Pancreas (tissue), 10 donors: ENCODE data around the gene APOL2. TPM values are rescaled to one million over a fixed set of nuclear protein-coding genes. Genes with fewer than 3 reads are reported as not detected.

Experiments used
- ATAC-seq, 4 donors: fragments of 200-7000 bp; cut with Tn5 transposase; one replicate each; pipeline versions ENCODE4 v1.8.0 to v1.9.1; 2020; ENCODE audit warnings: mild to moderate bottlenecking in 4 of 4, moderate library complexity in 4 of 4
- DNase-seq, 6 donors: peaks; one replicate each; pipeline ENCODE4 v3.0.0-alpha.2; 2020
- FAIRE-seq: peaks from 2 replicates; lab custom pipeline; 2012; peaks lifted over from hg19 to GRCh38; lab: Jason Lieb, UNC
- H3K27ac ChIP-seq, 4 donors: fragments of 200-600 bp; sonication (generic); 1 replicate in 3 of 4; 2 replicates in 1 of 4; pipeline versions ENCODE4 v1.5.0 to v1.8.0; 2020
- H3K27me3 ChIP-seq, 4 donors: fragments of 200-600 bp; one replicate each; pipeline ENCODE4 v1.8.0; 2021
- H3K36me3 ChIP-seq, 3 donors: fragments of 200-600 bp; sonication (generic) in 1 of 3; one replicate each; pipeline versions ENCODE4 v1.5.0 to v1.8.0; 2020 to 2021
- H3K4me1 ChIP-seq, 3 donors: fragments of 200-600 bp; one replicate each; pipeline ENCODE4 v1.8.0; 2021
- H3K4me3 ChIP-seq, 4 donors: fragments of 200-600 bp; sonication (generic) in 2 of 4; one replicate each; pipeline versions ENCODE4 v1.5.0 to v1.8.0; 2020 to 2021
- H3K9me3 ChIP-seq, 4 donors: fragments of 200-600 bp; one replicate each; pipeline ENCODE4 v1.8.0; 2021
- CTCF ChIP-seq, 4 donors: fragments of 200-600 bp; sonication (generic) in 3 of 4; IDR thresholded peaks; one replicate each; pipeline versions ENCODE4 v1.5.0 to v1.8.0; 2021; ENCODE audit warnings: antibody characterized with exemption in 4 of 4
- WGBS, 2 donors: extraction: QIAGEN DNeasy Blood & Tissue Kit; methylation state at CpG; one replicate each; pipeline ENCODE4 v1.1.7; 2013; 5-methylcytosine and 5-hydroxymethylcytosine counted together
- intact Hi-C, 3 donors: fragments of 100-400 bp; cut with DNase I; formaldehyde crosslinking; loops; one replicate each; pipeline versions ENCODE4 v1.11.1 to v1.14.2; 2022
- microRNA-seq, 2 donors: library from miRNA; unstranded; fragments of <30 nt; microRNA quantifications; one replicate each; pipeline versions ENCODE4 to v1.1.0, GENCODE V29; 2019 to 2020
- polyA plus RNA-seq, 2 donors: library from polyadenylated mRNA; stranded (reverse); fragments of 200-250 nt; gene quantifications; one replicate each; pipeline ENCODE4 v1.2.3, GENCODE V29; 2013
- total RNA-seq, 6 donors: library from RNA; stranded (reverse); fragmentation: NEBNext Ultra II Directional in 4 of 6; extraction: Animal tissue kit (Norgen Biotek cat#: 25700) in 4 of 6; gene quantifications; one replicate each; pipeline versions ENCODE4 v1.2.1 to v1.2.4, GENCODE V29; 2021 to 2023
- donor health status: healthy with polysubstance abuse.
- donor health status: DM: no; HTN: no; CAD: no; lungs with moderate emphysema.
- donor health status: DM: no; HTN: no; CAD: no.
- donor health status: control.
- donor health status: control.
- donor health status: Bipolar disorder and iron deficiency.
- donor health status: DM: yes; HTN: yes; CAD: no.
- donor health status: DM: no; HTN: no; CAD: no.
- donor health status: DM: no; HTN: no; CAD: no.
- donor health status: DM: yes; HTN: yes; CAD: no.

Gene APOL2
- total and polyA plus RNA-seq, 8 donors, result 6.3 to 23.4 (median 16.5) TPM

- FAIRE-seq, result no peak
- TF ChIP-seq CTCF (IDR thresholded peaks at IDR 0.05), result no peak
Measured at GRCh38 chr22:36177160-36177559, 62.2 kb downstream of the APOL2 start.

More at GRCh38 chr22:36177160-36177559, 62.2 kb downstream of the APOL2 start:
- no peaks in the 10 kb centered on the region for H3K9me3 ChIP-seq
- H3K4me3 ChIP-seq, result no peak overlapping the region
- WGBS, 2 donors, result 66 to 75% methylated on average over 3 of the region's 3 CpGs
- DNase-seq (no peak), ATAC-seq (no peak)
- H3K4me1 ChIP-seq, result no peaks in the 10 kb centered on the region
- H3K27ac ChIP-seq, result no peak overlapping the region
- intact Hi-C loops, result no loop called here
- no peaks in the 10 kb centered on the region for H3K27me3 ChIP-seq
- H3K36me3 ChIP-seq, result no peaks in the 10 kb centered on the region

Small RNA genes within 50 kb of the gene (microRNA-seq; reads per million reads assigned to microRNA genes)
- 0 reads per million in 2 donors for gene MIR6819

Other genes starting within 250 kb of the APOL2 start
- 10 to 100 TPM; 16.3 to 33.7 (median 18.5) TPM for gene RBFOX2, start 210.7 kb downstream of the APOL2 start, total RNA-seq
- 10 to 100 TPM; 12.9 to 13.7 TPM for gene RBFOX2, start 210.7 kb downstream of the APOL2 start, polyA plus RNA-seq
- 1 to 10 TPM; 2.5 to 7.5 (median 4.6) TPM for gene APOL3, start 78.8 kb downstream of the APOL2 start, total RNA-seq
- gene APOL3, start 78.8 kb downstream of the APOL2 start, polyA plus RNA-seq, result 10 to 100 TPM; 11.8 to 13.5 TPM
- 1 to 10 TPM in 3 of 6 donors, under 1 TPM in 3; 0.28 to 4.1 (median 0.85) TPM for gene APOL4, start 37.7 kb downstream of the APOL2 start, total RNA-seq
- gene APOL4, start 37.7 kb downstream of the APOL2 start, polyA plus RNA-seq, result 1 to 10 TPM; 1.9 TPM
- 10 to 100 TPM in 2 of 6 donors, 1 to 10 TPM in 4; 3.2 to 25.5 (median 6.8) TPM for gene APOL1, start 13.6 kb upstream of the APOL2 start, total RNA-seq
- gene APOL1, start 13.6 kb upstream of the APOL2 start, polyA plus RNA-seq, result 1 to 10 TPM; 4.0 to 5.4 TPM
- gene MYH9, start 148.4 kb upstream of the APOL2 start, total RNA-seq, result 100 to 1,000 TPM; 259 to 554 (median 412) TPM
- gene MYH9, start 148.4 kb upstream of the APOL2 start, polyA plus RNA-seq, result 100 to 1,000 TPM in 1 of 2 donors, 10 to 100 TPM in 1; 80.9 to 152 TPM
- 10 to 100 TPM; 20.4 to 33.6 (median 30.5) TPM for gene TXN2, start 242.1 kb upstream of the APOL2 start, total RNA-seq
- 10 to 100 TPM; 43.1 to 49.5 TPM for gene TXN2, start 242.1 kb upstream of the APOL2 start, polyA plus RNA-seq